Upper lobe of left lung (tissue), 4 donors: ENCODE data around the gene ZNF813.

Experiments used
- CTCF ChIP-seq, 6 experiments: fragments of 450-650 bp in 4 of 6; fragments of 200-600 bp in 2 of 6; sonication (generic) in 2 of 6; IDR thresholded peaks; one replicate each; pipeline ENCODE4 v1.5.1; 2016 to 2019; ENCODE audit warnings: antibody characterized with exemption in 6 of 6
- POLR2A ChIP-seq, 4 donors: fragments of 450-650 bp; IDR thresholded peaks; one replicate each; pipeline ENCODE4 v1.5.1; 2016 to 2017; ENCODE audit warnings: antibody characterized with exemption in 4 of 4, mild to moderate bottlenecking in 2 of 4

GRCh38 chr19:53492153-53492552, 24.6 kb downstream of the ZNF813 start:
- TF ChIP-seq CTCF (IDR thresholded peaks at IDR 0.05) (no peak), POLR2A (IDR thresholded peaks at IDR 0.05) (no peak)
